Mesenchymal stem cell (in vitro differentiated cells and primary cell): Measurements from ENCODE around the gene SPAM1. TPM values are rescaled to one million over a fixed set of nuclear protein-coding genes. Genes with fewer than 3 reads are reported as not detected.

Experiments used
- DNase-seq: peaks from one replicate; pipeline ENCODE4 v3.0.0-alpha.2; 2013
- H2AFZ ChIP-seq: one replicate; pipeline ENCODE4 v1.6.1; 2013; ENCODE audit warnings: low read depth, mild to moderate bottlenecking, control low read depth, inconsistent platforms, low read length, moderate library complexity
- H2AK5ac ChIP-seq: 2 replicates; pipeline ENCODE4 v1.6.1; 2013; ENCODE audit warnings: low read length, moderate library complexity, mild to moderate bottlenecking, inconsistent platforms; ENCODE audit not compliant: severe bottlenecking
- H2BK120ac ChIP-seq: one replicate; pipeline ENCODE4 v1.6.1; 2013; ENCODE audit warnings: low read depth, mild to moderate bottlenecking, inconsistent platforms, low read length, moderate library complexity
- H2BK12ac ChIP-seq, 2 experiments: one replicate each; pipeline ENCODE4 v1.6.1; 2013; ENCODE audit warnings: inconsistent platforms in 2 of 2, low read length in 2 of 2, mild to moderate bottlenecking in 2 of 2, moderate library complexity in 2 of 2, control low read depth in 1 of 2
- H2BK15ac ChIP-seq: one replicate; pipeline ENCODE4 v1.6.1; 2013; ENCODE audit warnings: mild to moderate bottlenecking, low read depth, inconsistent platforms; ENCODE audit not compliant: poor library complexity, severe bottlenecking
- H2BK5ac ChIP-seq: 2 replicates; pipeline ENCODE4 v1.6.1; 2013; ENCODE audit warnings: low read depth, mild to moderate bottlenecking, low read length, control low read depth, inconsistent platforms; ENCODE audit not compliant: poor library complexity, severe bottlenecking
- H3K14ac ChIP-seq, 2 experiments: one replicate each; pipeline ENCODE4 v1.6.1; 2013; ENCODE audit warnings: inconsistent platforms in 2 of 2, low read length in 2 of 2, control low read depth in 1 of 2, mild to moderate bottlenecking in 1 of 2, moderate library complexity in 1 of 2
- H3K18ac ChIP-seq, 2 experiments: one replicate each; pipeline ENCODE4 v1.6.1; 2013; ENCODE audit warnings: inconsistent platforms in 2 of 2, low read length in 2 of 2, control low read depth in 1 of 2, low read depth in 1 of 2, mild to moderate bottlenecking in 1 of 2
- H3K23ac ChIP-seq, 2 experiments: one replicate each; pipeline ENCODE4 v1.6.1; 2013; ENCODE audit warnings: inconsistent platforms in 2 of 2, low read length in 2 of 2, mild to moderate bottlenecking in 2 of 2, moderate library complexity in 2 of 2, control low read depth in 1 of 2
- H3K27ac ChIP-seq: 2 replicates; pipeline ENCODE4 v1.5.1; 2013; ENCODE audit warnings: mild to moderate bottlenecking, moderate library complexity, low read length, control low read depth, inconsistent platforms; ENCODE audit not compliant: poor library complexity, severe bottlenecking
- H3K27me3 ChIP-seq, 2 experiments: 2 replicates each; pipeline versions ENCODE4 v1.6.1 to v1.7.0; 2013; ENCODE audit warnings: low read length in 2 of 2, mild to moderate bottlenecking in 2 of 2, moderate library complexity in 2 of 2, control low read depth in 1 of 2, inconsistent platforms in 1 of 2; ENCODE audit not compliant: control insufficient read depth in 1 of 2, insufficient read depth in 1 of 2
- H3K36me3 ChIP-seq, 2 experiments: 2 replicates each; pipeline versions ENCODE4 v1.6.1 to v1.7.0; 2013; ENCODE audit warnings: low read length in 2 of 2, control low read depth in 1 of 2, inconsistent platforms in 1 of 2, low read depth in 1 of 2, mild to moderate bottlenecking in 1 of 2; ENCODE audit not compliant: insufficient read depth in 2 of 2, control insufficient read depth in 1 of 2
- H3K4ac ChIP-seq, 2 experiments: one replicate each; pipeline ENCODE4 v1.6.1; 2013; ENCODE audit warnings: inconsistent platforms in 2 of 2, low read length in 2 of 2, mild to moderate bottlenecking in 2 of 2, moderate library complexity in 2 of 2, control low read depth in 1 of 2, low read depth in 1 of 2
- H3K4me1 ChIP-seq: 2 replicates; pipeline ENCODE4 v1.6.1; 2013; ENCODE audit warnings: low read depth, low read length, control low read depth; ENCODE audit not compliant: control insufficient read depth, insufficient read depth
- H3K4me2 ChIP-seq: 2 replicates; pipeline ENCODE4 v1.6.1; 2013; ENCODE audit warnings: low read length, mild to moderate bottlenecking, inconsistent platforms; ENCODE audit not compliant: poor library complexity, severe bottlenecking
- H3K4me3 ChIP-seq, 2 experiments: 2 replicates each; pipeline versions ENCODE4 v1.5.1 to v1.7.0; 2013; ENCODE audit warnings: low read length in 2 of 2, mild to moderate bottlenecking in 2 of 2, control low read depth in 1 of 2, low read depth in 1 of 2; ENCODE audit not compliant: insufficient read depth in 1 of 2
- H3K79me1 ChIP-seq: replicated peaks from 2 replicates; pipeline ENCODE4 v1.6.1; 2013; ENCODE audit warnings: mild to moderate bottlenecking, control low read depth, low read length, inconsistent platforms; ENCODE audit not compliant: poor library complexity, severe bottlenecking
- H3K9ac ChIP-seq: 2 replicates; pipeline ENCODE4 v1.7.0; 2013; ENCODE audit warnings: mild to moderate bottlenecking, low read length, moderate library complexity
- H3K9me3 ChIP-seq: 2 replicates; pipeline ENCODE4 v1.7.0; 2013; ENCODE audit warnings: mild to moderate bottlenecking, low read length; ENCODE audit not compliant: control insufficient read depth
- H4K8ac ChIP-seq: one replicate; pipeline ENCODE4 v1.6.1; 2013; ENCODE audit warnings: inconsistent platforms, mild to moderate bottlenecking, low read length, moderate library complexity
- H4K91ac ChIP-seq: one replicate; pipeline ENCODE4 v1.6.1; 2013; ENCODE audit warnings: mild to moderate bottlenecking, low read length, inconsistent platforms
- WGBS: methylation state at CpG from one replicate; pipeline ENCODE4 v1.1.7; 2013; ENCODE audit warnings: mixed read lengths; 5-methylcytosine and 5-hydroxymethylcytosine counted together
- polyA plus RNA-seq, 2 experiments: library from polyadenylated mRNA; stranded (reverse); fragments of 200-250 nt; gene quantifications; one replicate each; pipeline ENCODE4 v1.2.3, GENCODE V29; 2013

SPAM1 gene
- not detected for polyA plus RNA-seq (2013, experiment 1 of 2)
- polyA plus RNA-seq (2013, experiment 2 of 2): not detected

GRCh38 chr7:123924941-123925340 lies at the start of gene SPAM1:
TSS of gene SPAM1 (plus strand) at chr7:123925241. CDS start at chr7:123953571, 28,330 bp downstream.
- no peak within 1 kb of the TSS for H2BK15ac ChIP-seq
- no peak within 1 kb of the TSS for H2AK5ac ChIP-seq
- H3K27me3 ChIP-seq: no peaks in the 10 kb centered on the region
- H3K36me3 ChIP-seq: no peaks in the 10 kb centered on the region
- H3K4me1 ChIP-seq: no peaks in the 10 kb centered on the region
- H4K91ac ChIP-seq: no peak within 1 kb of the TSS
- H2BK12ac ChIP-seq: no peak within 1 kb of the TSS
- H3K4ac ChIP-seq: no peak within 1 kb of the TSS
- no peaks in the 10 kb centered on the region for H3K9me3 ChIP-seq
- H3K14ac ChIP-seq: no peak within 1 kb of the TSS
- H3K18ac ChIP-seq: no peak within 1 kb of the TSS
- H4K8ac ChIP-seq: no peak within 1 kb of the TSS
- no peak within 1 kb of the TSS for H3K27ac ChIP-seq
- DNase-seq: no peak
- no peak within 1 kb of the TSS for H2BK5ac ChIP-seq
- H3K9ac ChIP-seq: no peak within 1 kb of the TSS
- H2AFZ ChIP-seq: no peak within 1 kb of the TSS
- H2BK120ac ChIP-seq: no peak within 1 kb of the TSS
- H3K4me2 ChIP-seq: no peak within 1 kb of the TSS
- no peaks in the 10 kb centered on the region for H3K79me1 ChIP-seq
- H3K23ac ChIP-seq: no peak within 1 kb of the TSS
- H3K4me3 ChIP-seq: no peak within 1 kb of the TSS

- Histone ChIP-seq H3K14ac (no peak overlapping the region), H3K27me3 (peaks cover 0 to 6% of the 10 kb centered on the region in 2 experiments), H3K4me3 (no peak overlapping the region), H3K36me3 (no peaks in the 10 kb centered on the region), H3K9ac (no peak overlapping the region), H2BK5ac (no peak overlapping the region), H3K79me1 (no peaks in the 10 kb centered on the region), H3K4me2 (no peak overlapping the region), H3K4ac (no peak overlapping the region), H3K18ac (no peak overlapping the region), H3K27ac (no peak overlapping the region), H3K9me3 (no peaks in the 10 kb centered on the region), H3K4me1 (no peaks in the 10 kb centered on the region), H2AFZ (no peak overlapping the region), H4K8ac (no peak overlapping the region), H4K91ac (no peak overlapping the region), H2BK15ac (no peak overlapping the region), H2BK120ac (no peak overlapping the region), H3K23ac (no peak overlapping the region), H2BK12ac (no peak overlapping the region), H2AK5ac (no peak overlapping the region)
- no peak for DNase-seq
- 97% methylated on average over 6 of the region's 7 CpGs for WGBS
These were observed 48.3 kb upstream of the SPAM1 start for GRCh38 chr7:123876557-123877256.

GRCh38 chr7:123879628-123880027 lies 45.4 kb upstream of the SPAM1 start:
- Histone ChIP-seq H3K27ac (no peak overlapping the region), H3K4ac (no peak overlapping the region), H3K23ac (no peak overlapping the region), H2BK12ac (no peak overlapping the region), H3K4me1 (no peaks in the 10 kb centered on the region), H4K8ac (no peak overlapping the region), H2BK120ac (no peak overlapping the region), H3K4me3 (no peak overlapping the region), H2BK5ac (no peak overlapping the region), H3K14ac (no peak overlapping the region), H3K36me3 (no peaks in the 10 kb centered on the region), H2BK15ac (no peak overlapping the region), H3K9me3 (no peaks in the 10 kb centered on the region), H3K79me1 (no peaks in the 10 kb centered on the region), H2AK5ac (no peak overlapping the region), H2AFZ (no peak overlapping the region), H4K91ac (no peak overlapping the region), H3K4me2 (no peak overlapping the region), H3K27me3 (no peaks in the 10 kb centered on the region), H3K18ac (no peak overlapping the region), H3K9ac (no peak overlapping the region)
- 80% methylated on average over 1 of the region's 4 CpGs for WGBS
- DNase-seq: peak; percentile 12

- Histone ChIP-seq H3K18ac (no peak overlapping the region), H3K27me3 (no peaks in the 10 kb centered on the region), H3K4me1 (no peaks in the 10 kb centered on the region), H2BK15ac (no peak overlapping the region), H3K27ac (no peak overlapping the region), H3K9me3 (no peaks in the 10 kb centered on the region), H3K9ac (no peak overlapping the region), H3K14ac (no peak overlapping the region), H2BK120ac (no peak overlapping the region), H2BK5ac (no peak overlapping the region), H3K4me2 (no peak overlapping the region), H3K4me3 (no peak overlapping the region), H3K79me1 (no peaks in the 10 kb centered on the region), H2AK5ac (no peak overlapping the region), H4K91ac (no peak overlapping the region), H2AFZ (no peak overlapping the region), H3K36me3 (no peaks in the 10 kb centered on the region), H3K4ac (no peak overlapping the region), H4K8ac (no peak overlapping the region), H3K23ac (no peak overlapping the region), H2BK12ac (no peak overlapping the region)
- DNase-seq: no peak
- WGBS: no CpG with 5 or more reads among the region's 2 CpGs
These were observed 43.7 kb upstream of the SPAM1 start for GRCh38 chr7:123881300-123881699.
